Measurements from ENCODE around the gene S100A10. TPM values are rescaled to one million over a fixed set of nuclear protein-coding genes. Genes with fewer than 3 reads are reported as not detected.

S100A10 gene
- total and polyA plus RNA-seq, 2 of the 4 experiments (the other 2 are of a cell fraction), result 86.0 to 277 TPM

- H3K9ac ChIP-seq (ENCODE audit: low read depth, low read length), result no peak overlapping the region
- H3K79me1 ChIP-seq (ENCODE audit: low read depth in 1 of 2, low read length in 2 of 2), result peaks cover 20 to 33% of the 10 kb centered on the region in 2 experiments
- peak overlapping the region; percentile 97; the same call in 1 of the 2 replicates for H3K27ac ChIP-seq (ENCODE audit: insufficient read depth, low read length)
- H4K20me1 ChIP-seq (ENCODE audit: insufficient read depth, low read length), result peaks cover 27% of the 10 kb centered on the region
- H2AK9ac ChIP-seq (replicated peaks; ENCODE audit: low read depth, low read length, poor library complexity), result peak overlapping the region; percentile 21
- no peak overlapping the region for H3K56ac ChIP-seq (ENCODE audit: extremely low read depth, insufficient read depth, low read length)
- dilution Hi-C loops (cut with HindIII; ENCODE audit: low sequenced_read_pairs, unreplicated experiment), result no loop called here
- CTCF ChIA-PET, result interaction anchor here (0.8 to 1.4 kb wide), 4 partner anchors 12 to 43 kb away, joined by 3 to 5 read pairs (median 4); no protein-coding TSS in a partner anchor
- H3K36me3 ChIP-seq (ENCODE audit: control insufficient read depth, insufficient read depth, low read length), result peaks cover 25% of the 10 kb centered on the region
- peak overlapping the region; percentile 77 for H3K4me3 ChIP-seq (ENCODE audit: insufficient read depth, low read depth, low read length)
- no peak overlapping the region for H4K91ac ChIP-seq (ENCODE audit: insufficient read depth, low read depth, low read length)
- H3K4ac ChIP-seq (ENCODE audit: low read depth, low read length), result no peak overlapping the region; the same call in 1 of the 2 replicates
- peak overlapping the region; percentile 1 for H3K14ac ChIP-seq (replicated peaks; ENCODE audit: low read depth, low read length)
- H3K4me2 ChIP-seq (ENCODE audit: low read depth, low read length), result peak overlapping the region; percentile 96
- H2AK5ac ChIP-seq (ENCODE audit: low read depth, low read length), result no peak overlapping the region
- no TSS peak for BruUV-seq (replicated peaks)
- H2BK15ac ChIP-seq (ENCODE audit: low read depth, low read length), result no peak overlapping the region
- no peak overlapping the region for H3K18ac ChIP-seq (ENCODE audit: low read depth, low read length)
- in situ Hi-C loops (cut with MboI; ENCODE audit: low sequenced_read_pairs), result no loop called here
- H2AFZ ChIP-seq (replicated peaks; ENCODE audit: low read length, poor library complexity), result no peak overlapping the region
- no CpG with 5 or more reads among the region's 1 CpG for WGBS, 2 experiments (ENCODE audit: extremely low coverage in 2 of 2, insufficient read length in 1 of 2)
- H3K4me1 ChIP-seq (ENCODE audit: control insufficient read depth, insufficient read depth, low read length), result peaks cover 10% of the 10 kb centered on the region
- POLR2A ChIA-PET (ENCODE audit: unreplicated experiment), result interaction anchor here (0.6 to 1.5 kb wide), 2 partner anchors 13 to 1832 kb away, joined by 3 read pairs; no protein-coding TSS in a partner anchor
- H2BK120ac ChIP-seq (ENCODE audit: low read depth, low read length), result no peak overlapping the region
- H2BK20ac ChIP-seq (ENCODE audit: low read depth, low read length), result no peak overlapping the region
- no peak overlapping the region for H4K5ac ChIP-seq (ENCODE audit: low read depth, low read length)
- no peak for TF ChIP-seq CHD1 (IDR thresholded peaks at IDR 0.05; ENCODE audit: low read depth, low read length)
- no peak for TF ChIP-seq CEBPB (IDR thresholded peaks at IDR 0.05; ENCODE audit: low read depth, low read length)
- TF ChIP-seq CTCF (conservative IDR thresholded peaks at IDR 0.05; ENCODE audit: low read depth, low read length), result no peak
- TF ChIP-seq RFX5 (IDR thresholded peaks at IDR 0.05; ENCODE audit: low read depth, low read length), result no peak
- TF ChIP-seq MAFK (IDR thresholded peaks at IDR 0.05; ENCODE audit: low read depth, low read length), result no peak
- TF ChIP-seq SMC3 (IDR thresholded peaks at IDR 0.05; ENCODE audit: low read depth, low read length), result no peak
- no peak for TF ChIP-seq MXI1 (IDR thresholded peaks at IDR 0.05; ENCODE audit: borderline replicate concordance, low read depth, low read length)
- TF ChIP-seq USF2 (IDR thresholded peaks at IDR 0.05; ENCODE audit: low read depth, low read length), result no peak
- TF ChIP-seq BHLHE40 (IDR thresholded peaks at IDR 0.05; ENCODE audit: low read depth, low read length), result no peak
- TF ChIP-seq RAD21 (IDR thresholded peaks at IDR 0.05; ENCODE audit: low read length), result no peak
- no peak for TF ChIP-seq ELK1 (IDR thresholded peaks at IDR 0.05; ENCODE audit: borderline replicate concordance, low read depth, low read length)
- TF ChIP-seq RCOR1 (IDR thresholded peaks at IDR 0.05; ENCODE audit: insufficient replicate concordance, low read length), result no peak
- no peak for TF ChIP-seq POLR2A (IDR thresholded peaks at IDR 0.05; ENCODE audit: low read depth, low read length)
- no peak for TF ChIP-seq FOS (IDR thresholded peaks at IDR 0.05; ENCODE audit: low read depth, low read length)
- TF ChIP-seq MAZ (IDR thresholded peaks at IDR 0.05; ENCODE audit: borderline replicate concordance, low read depth, low read length), result no peak
- peak overlapping the region; percentile 0 for H2BK5ac ChIP-seq (ENCODE audit: low read depth, low read length, poor library complexity, severe bottlenecking)
- no peaks in the 10 kb centered on the region for H3K27me3 ChIP-seq (ENCODE audit: control insufficient read depth, insufficient read depth, low read length)
- H3K9me1 ChIP-seq (ENCODE audit: insufficient read depth, low read length), result peaks cover 3% of the 10 kb centered on the region; the same call in 1 of the 2 replicates
- no peak overlapping the region for H4K8ac ChIP-seq (ENCODE audit: low read depth in 2 of 2, low read length in 2 of 2)
- H3K23ac ChIP-seq (ENCODE audit: low read depth, low read length), result no peak overlapping the region
- DNase-seq (no peak), ATAC-seq (ENCODE audit: low read depth) (no peak)
- no peaks in the 10 kb centered on the region for H3K9me3 ChIP-seq (ENCODE audit: control insufficient read depth, insufficient read depth, low read length)
- intact Hi-C loops (cut with micrococcal nuclease), result no loop called here
Measured at GRCh38 chr1:152034324-152034653, 40.6 kb upstream of the S100A10 start.

Measured in IMR-90 (cell line).